H1 (cell line): ENCODE measurements around the gene NEDD4L. TPM values are rescaled to one million over a fixed set of nuclear protein-coding genes. Genes with fewer than 3 reads are reported as not detected.

ENCODE experiments used
- CEBPB ChIP-seq: IDR thresholded peaks from 2 replicates; pipeline ENCODE4 v1.6.1; 2012; ENCODE audit warnings: low read depth, low read length
- CHD2 ChIP-seq: IDR thresholded peaks from 2 replicates; pipeline ENCODE4 v1.6.1; 2012; ENCODE audit warnings: low read length, improper control_type of control experiment
- CHD7 ChIP-seq: fragments of 300-600 bp; sonication (generic); IDR thresholded peaks from 2 replicates; pipeline ENCODE4 v1.7.1; 2012; ENCODE audit warnings: low read length, moderate library complexity, mild to moderate bottlenecking, inconsistent platforms; ENCODE audit not compliant: insufficient replicate concordance
- EP300 ChIP-seq, 2 experiments: IDR thresholded peaks; 1 replicate in 1 of 2; 2 replicates in 1 of 2; pipeline ENCODE4 v1.6.1; 2011 to 2012; ENCODE audit warnings: low read depth in 2 of 2, low read length in 2 of 2, mild to moderate bottlenecking in 2 of 2, borderline replicate concordance in 1 of 2, inconsistent platforms in 1 of 2, moderate library complexity in 1 of 2
- HDAC2 ChIP-seq, 2 experiments: fragments of 300-600 bp in 1 of 2; sonication (generic) in 1 of 2; IDR thresholded peaks; 2 replicates each; pipeline ENCODE4 v1.6.1; 2011 to 2012; ENCODE audit warnings: low read depth in 2 of 2, low read length in 2 of 2, mild to moderate bottlenecking in 2 of 2, moderate library complexity in 2 of 2, borderline replicate concordance in 1 of 2, inconsistent platforms in 1 of 2
- KDM4A ChIP-seq: IDR thresholded peaks from one replicate; pipeline ENCODE4 v1.7.1; 2012; ENCODE audit warnings: low read depth, mild to moderate bottlenecking, moderate library complexity, low read length, inconsistent platforms; ENCODE audit not compliant: severe bottlenecking
- MAX ChIP-seq: IDR thresholded peaks from 2 replicates; pipeline ENCODE4 v1.6.1; 2012; ENCODE audit warnings: inconsistent platforms
- NRF1 ChIP-seq: IDR thresholded peaks from 2 replicates; pipeline ENCODE4 v1.6.1; 2011; ENCODE audit warnings: mild to moderate bottlenecking, low read depth, low read length, improper control_type of control experiment
- polyA plus RNA-seq, 7 experiments: library from polyadenylated mRNA; depleted of rRNA in 3 of 7; stranded (reverse) in 5 of 7; unstranded in 2 of 7; fragments of >200 nt in 5 of 7; fragments of 200-250 nt in 2 of 7; gene quantifications; 1 replicate in 5 of 7; 2 replicates in 1 of 7; 4 replicates in 1 of 7; pipeline versions ENCODE4 v1.2.1 to v1.2.3, GENCODE V29; 2011 to 2013; ENCODE audit warnings: missing spikeins in 2 of 7, mixed read lengths in 2 of 7
- total RNA-seq: library from RNA; stranded (reverse); fragmentation: NEBNext Ultra II Directional; extraction: Animal tissue kit (Norgen Biotek cat#: 25700); gene quantifications from 2 replicates; pipeline ENCODE4 v1.2.1, GENCODE V29; 2021

Gene NEDD4L
- total and polyA plus RNA-seq, 2 of the 8 experiments (the other 6 are each of a cell fraction or from before 2014, with no cell fraction given): 37.3 to 69.8 TPM

- TF ChIP-seq CHD7 (no peak), CHD2 (no peak), KDM4A (no peak), NRF1 (no peak), CEBPB (no peak), EP300 (IDR thresholded peaks at IDR 0.05; ENCODE audit: borderline replicate concordance in 1 of 2, low read depth in 2 of 2, low read length in 2 of 2) (no peak), HDAC2 (IDR thresholded peaks at IDR 0.05; ENCODE audit: borderline replicate concordance in 1 of 2, low read depth in 2 of 2, low read length in 2 of 2) (no peak), MAX (no peak)
Measured at GRCh38 chr18:58117786-58118403, 73.9 kb downstream of the NEDD4L start (continued).
